ENCODE data around the gene PSEN1.

- TF ChIP-seq EP300 (IDR thresholded peaks at IDR 0.05) = no peak
- TF ChIP-seq, protein P1, sequence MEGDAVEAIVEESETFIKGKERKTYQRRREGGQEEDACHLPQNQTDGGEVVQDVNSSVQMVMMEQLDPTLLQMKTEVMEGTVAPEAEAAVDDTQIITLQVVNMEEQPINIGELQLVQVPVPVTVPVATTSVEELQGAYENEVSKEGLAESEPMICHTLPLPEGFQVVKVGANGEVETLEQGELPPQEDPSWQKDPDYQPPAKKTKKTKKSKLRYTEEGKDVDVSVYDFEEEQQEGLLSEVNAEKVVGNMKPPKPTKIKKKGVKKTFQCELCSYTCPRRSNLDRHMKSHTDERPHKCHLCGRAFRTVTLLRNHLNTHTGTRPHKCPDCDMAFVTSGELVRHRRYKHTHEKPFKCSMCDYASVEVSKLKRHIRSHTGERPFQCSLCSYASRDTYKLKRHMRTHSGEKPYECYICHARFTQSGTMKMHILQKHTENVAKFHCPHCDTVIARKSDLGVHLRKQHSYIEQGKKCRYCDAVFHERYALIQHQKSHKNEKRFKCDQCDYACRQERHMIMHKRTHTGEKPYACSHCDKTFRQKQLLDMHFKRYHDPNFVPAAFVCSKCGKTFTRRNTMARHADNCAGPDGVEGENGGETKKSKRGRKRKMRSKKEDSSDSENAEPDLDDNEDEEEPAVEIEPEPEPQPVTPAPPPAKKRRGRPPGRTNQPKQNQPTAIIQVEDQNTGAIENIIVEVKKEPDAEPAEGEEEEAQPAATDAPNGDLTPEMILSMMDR (IDR thresholded peaks at IDR 0.05) = no peak
Measured at GRCh38 chr14:73254247-73255004, 118.1 kb downstream of the PSEN1 start.

Measured in ovary (tissue), 3 donors.